Sigmoid colon (tissue), 7 donors: ENCODE measurements around the gene ZW10. TPM values are rescaled to one million over a fixed set of nuclear protein-coding genes. Genes with fewer than 3 reads are reported as not detected.

Experiments used
- DNase-seq: peaks from one replicate; pipeline ENCODE4 v3.0.0-alpha.2; 2019
- H3K27ac ChIP-seq, 4 donors: fragments of 200-600 bp; sonication (generic); one replicate each; pipeline ENCODE4 v1.5.1; 2016 to 2019; ENCODE audit warnings: mild to moderate bottlenecking in 1 of 4
- H3K27me3 ChIP-seq, 3 donors: fragments of 200-600 bp; sonication (generic); one replicate each; pipeline ENCODE4 v1.5.1; 2019; ENCODE audit warnings: mild to moderate bottlenecking in 1 of 3
- H3K36me3 ChIP-seq, 4 donors: fragments of 200-600 bp; sonication (generic); one replicate each; pipeline ENCODE4 v1.5.1; 2016 to 2019
- H3K4me1 ChIP-seq, 4 donors: fragments of 200-600 bp; sonication (generic); one replicate each; pipeline ENCODE4 v1.5.1; 2017 to 2019
- H3K4me3 ChIP-seq, 4 donors: fragments of 200-600 bp; sonication (generic); one replicate each; pipeline ENCODE4 v1.5.1; 2017 to 2019; ENCODE audit warnings: mild to moderate bottlenecking in 2 of 4, moderate library complexity in 1 of 4
- H3K9me3 ChIP-seq, 4 donors: fragments of 200-600 bp in 3 of 4; sonication (generic) in 3 of 4; one replicate each; pipeline versions ENCODE4 v1.5.1 to v1.6.1; 2013 to 2019
- EP300 ChIP-seq, 4 donors: sonication (generic); formaldehyde crosslinking; IDR thresholded peaks; one replicate each; pipeline ENCODE4 v1.6.1; 2017; ENCODE audit warnings: antibody characterized with exemption in 4 of 4
- POLR2A ChIP-seq, 2 donors: fragments of 450-650 bp; IDR thresholded peaks; one replicate each; pipeline ENCODE4 v1.6.1; 2016; ENCODE audit warnings: antibody characterized with exemption in 2 of 2, mild to moderate bottlenecking in 2 of 2, moderate library complexity in 2 of 2
- POLR2AphosphoS5 ChIP-seq, 4 donors: sonication (generic); formaldehyde crosslinking; IDR thresholded peaks; one replicate each; pipeline ENCODE4 v1.6.1; 2017; ENCODE audit warnings: antibody characterized with exemption in 4 of 4
- WGBS, 2 donors: extraction: QIAGEN DNeasy Blood & Tissue Kit; methylation state at CpG; one replicate each; pipeline ENCODE4 v1.1.7; 2013; 5-methylcytosine and 5-hydroxymethylcytosine counted together
- intact Hi-C: fragments of 100-400 bp; cut with DNase I; formaldehyde crosslinking; loops from one replicate; pipeline ENCODE4 v1.15.1; 2023
- polyA plus RNA-seq, 3 donors: library from polyadenylated mRNA; stranded (reverse); fragments of 200-250 nt; gene quantifications; one replicate each; pipeline ENCODE4 v1.2.3, GENCODE V29; 2013
- total RNA-seq, 4 donors: library from RNA; depleted of rRNA; stranded (reverse); fragments of >200 nt; gene quantifications; one replicate each; pipeline ENCODE4 v1.1.0, GENCODE V29; 2016
- TF ChIP-seq, protein P1 (sequence below), 4 experiments: fragments of 450-650 bp in 3 of 4; fragments of 200-600 bp in 1 of 4; IDR thresholded peaks; one replicate each; pipeline ENCODE4 v1.5.1; 2016 to 2019; ENCODE audit warnings: antibody characterized with exemption in 4 of 4, mild to moderate bottlenecking in 3 of 4, moderate library complexity in 2 of 4
- donor health status: healthy with polysubstance abuse.
- donor health status: Bipolar disorder and iron deficiency.
- donor health status: healthy.

Gene ZW10
- total and polyA plus RNA-seq, 7 donors: 6.5 to 14.4 (median 9.8) TPM

DNA sequence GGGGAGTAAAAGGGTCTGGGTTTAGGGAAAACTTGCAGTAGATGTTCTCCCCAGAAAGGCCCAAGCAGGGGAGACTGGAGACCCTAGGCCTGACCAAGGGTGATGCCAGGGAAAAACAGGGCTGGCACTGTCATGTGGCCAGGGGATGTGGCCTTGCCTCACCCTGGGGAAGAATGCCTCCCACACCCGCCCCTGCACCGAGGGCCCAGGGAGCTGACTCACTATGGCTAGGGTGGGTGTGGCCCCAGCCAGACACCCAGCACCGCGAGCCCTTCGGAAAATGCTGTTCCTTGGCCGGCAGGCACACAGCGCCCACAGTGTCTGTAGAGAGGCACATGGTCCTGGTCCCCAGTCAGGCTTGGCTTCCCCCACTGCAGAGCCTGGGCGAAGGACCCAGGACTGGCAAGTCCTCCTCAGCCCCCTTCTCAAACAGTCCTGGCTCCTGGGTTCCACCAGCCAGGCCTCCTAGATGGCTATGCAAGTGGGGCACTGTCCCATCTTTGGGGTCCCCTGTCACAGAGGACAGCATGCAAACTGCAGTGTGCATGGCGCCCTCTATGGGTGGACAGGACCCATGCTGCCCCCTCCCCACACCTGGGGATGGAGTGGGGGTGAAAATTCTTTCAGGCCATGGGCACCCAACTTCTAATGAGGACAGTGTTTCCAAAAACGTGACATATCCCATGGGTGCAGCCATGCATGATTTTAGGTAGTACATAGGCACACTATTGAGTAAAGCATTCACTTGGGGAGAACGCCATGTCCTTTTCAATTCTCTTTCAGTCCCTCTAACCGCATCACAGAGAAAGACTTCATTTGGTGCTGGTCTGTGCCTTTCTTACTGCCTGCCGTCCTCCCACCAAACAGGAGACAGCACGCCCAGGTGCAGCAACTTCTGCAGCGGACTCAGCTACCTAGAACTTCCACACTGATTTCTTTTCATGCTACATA lies 82.6 kb downstream of the ZW10 start:
- 55 to 80% methylated on average over 15 of the region's 15 CpGs for WGBS, 2 donors
- no peak for DNase-seq
- Histone ChIP-seq H3K9me3 (no peaks in the 10 kb centered on the region), H3K4me1 (peaks cover 0 to 8% (median 3%) of the 10 kb centered on the region in 4 donors), H3K27ac (no peak overlapping the region), H3K4me3 (no peak overlapping the region), H3K27me3 (no peaks in the 10 kb centered on the region), H3K36me3 (no peaks in the 10 kb centered on the region)
- TF ChIP-seq, protein P1, sequence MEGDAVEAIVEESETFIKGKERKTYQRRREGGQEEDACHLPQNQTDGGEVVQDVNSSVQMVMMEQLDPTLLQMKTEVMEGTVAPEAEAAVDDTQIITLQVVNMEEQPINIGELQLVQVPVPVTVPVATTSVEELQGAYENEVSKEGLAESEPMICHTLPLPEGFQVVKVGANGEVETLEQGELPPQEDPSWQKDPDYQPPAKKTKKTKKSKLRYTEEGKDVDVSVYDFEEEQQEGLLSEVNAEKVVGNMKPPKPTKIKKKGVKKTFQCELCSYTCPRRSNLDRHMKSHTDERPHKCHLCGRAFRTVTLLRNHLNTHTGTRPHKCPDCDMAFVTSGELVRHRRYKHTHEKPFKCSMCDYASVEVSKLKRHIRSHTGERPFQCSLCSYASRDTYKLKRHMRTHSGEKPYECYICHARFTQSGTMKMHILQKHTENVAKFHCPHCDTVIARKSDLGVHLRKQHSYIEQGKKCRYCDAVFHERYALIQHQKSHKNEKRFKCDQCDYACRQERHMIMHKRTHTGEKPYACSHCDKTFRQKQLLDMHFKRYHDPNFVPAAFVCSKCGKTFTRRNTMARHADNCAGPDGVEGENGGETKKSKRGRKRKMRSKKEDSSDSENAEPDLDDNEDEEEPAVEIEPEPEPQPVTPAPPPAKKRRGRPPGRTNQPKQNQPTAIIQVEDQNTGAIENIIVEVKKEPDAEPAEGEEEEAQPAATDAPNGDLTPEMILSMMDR (IDR thresholded peaks at IDR 0.05): no peak
- TF ChIP-seq POLR2A (IDR thresholded peaks at IDR 0.05) (no peak), POLR2AphosphoS5 (IDR thresholded peaks at IDR 0.05) (no peak), EP300 (IDR thresholded peaks at IDR 0.05) (no peak)
- intact Hi-C loops: no loop called here

DNA sequence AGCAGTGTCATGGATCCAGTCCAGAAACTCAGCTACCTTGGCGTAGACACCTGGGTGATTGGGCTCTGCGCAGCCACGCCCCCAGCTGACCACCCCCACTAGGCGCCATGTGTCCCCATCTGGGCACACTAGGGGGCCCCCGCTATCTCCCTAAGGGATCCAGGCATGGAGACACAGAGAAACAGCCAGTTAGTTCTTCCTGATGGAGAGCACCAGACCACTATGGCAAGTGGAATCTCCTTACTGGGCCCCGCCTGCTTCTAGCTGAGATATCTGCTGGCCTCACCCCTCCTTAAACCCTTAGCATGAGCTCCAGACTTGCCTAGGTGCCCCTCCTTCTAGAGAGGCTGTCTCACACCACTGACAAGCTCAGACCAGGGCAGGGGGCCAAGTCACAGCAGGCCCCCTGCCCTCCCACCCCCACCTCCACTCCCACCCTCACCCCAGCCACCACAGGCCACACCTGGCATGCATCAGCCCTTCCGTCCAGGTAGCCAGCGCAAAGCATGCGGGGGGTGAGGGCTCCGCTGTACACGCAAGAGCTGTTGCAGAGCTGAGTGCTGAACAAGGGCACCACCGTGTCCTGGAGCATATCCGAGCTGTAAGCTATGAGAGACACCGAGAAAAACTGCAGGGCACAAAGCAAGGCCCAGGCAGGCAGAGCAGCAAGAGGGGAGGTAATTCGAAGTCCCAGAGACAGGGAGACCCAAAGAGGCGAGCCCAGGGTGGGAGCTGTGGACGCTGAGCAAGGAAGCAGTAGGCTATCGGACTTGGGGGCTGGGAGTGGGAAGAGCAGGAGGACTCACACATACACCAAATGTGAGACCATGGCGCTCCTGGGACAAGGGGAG lies 83.5 kb downstream of the ZW10 start:
- no peak for DNase-seq
- no peak overlapping the region for H3K4me3 ChIP-seq
- H3K27ac ChIP-seq: no peak overlapping the region
- H3K27me3 ChIP-seq: no peaks in the 10 kb centered on the region
- H3K9me3 ChIP-seq: no peaks in the 10 kb centered on the region
- H3K4me1 ChIP-seq: peaks cover 0 to 8% (median 3%) of the 10 kb centered on the region in 4 donors
- TF ChIP-seq EP300 (IDR thresholded peaks at IDR 0.05) (no peak), POLR2AphosphoS5 (IDR thresholded peaks at IDR 0.05) (no peak), POLR2A (IDR thresholded peaks at IDR 0.05) (no peak)
- TF ChIP-seq, protein P1 (IDR thresholded peaks at IDR 0.05): no peak
- intact Hi-C loops: no loop called here
- 91 to 93% methylated on average over 19 of the region's 19 CpGs for WGBS, 2 donors
- no peaks in the 10 kb centered on the region for H3K36me3 ChIP-seq

DNA sequence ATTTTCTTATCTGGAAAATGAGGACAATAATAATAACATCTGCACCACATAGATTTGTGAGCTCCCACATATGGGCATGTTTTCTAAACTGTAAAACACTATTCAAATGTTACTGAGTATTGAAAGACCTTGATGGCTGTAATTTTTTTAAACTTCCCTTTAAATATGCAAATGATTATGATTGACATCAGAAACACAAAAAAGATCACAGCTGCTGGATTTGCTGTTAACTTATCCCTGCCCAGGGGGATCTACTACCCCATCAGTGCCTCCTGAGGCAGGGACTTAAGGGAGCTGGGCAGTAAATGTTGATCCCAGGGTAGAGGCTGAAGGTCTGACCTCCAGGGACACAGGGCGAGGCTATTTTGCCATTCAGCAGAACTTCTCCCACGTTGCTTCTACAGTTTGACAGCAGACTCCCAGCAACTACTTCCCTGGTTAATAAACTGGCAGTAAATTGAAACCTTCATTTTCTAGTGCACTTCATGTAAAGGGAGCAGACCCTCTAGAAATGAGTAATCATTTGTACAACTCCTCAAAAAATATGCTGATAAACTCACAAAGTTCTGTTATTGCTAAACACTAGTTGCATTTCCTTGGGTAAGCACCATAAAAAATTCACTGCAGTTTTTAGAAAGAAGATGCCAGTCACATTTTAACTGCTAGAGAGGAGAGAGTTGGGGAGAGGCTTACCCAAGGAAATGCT lies 87.7 kb downstream of the ZW10 start:
- Histone ChIP-seq H3K4me3 (no peak overlapping the region), H3K9me3 (no peaks in the 10 kb centered on the region), H3K27me3 (no peaks in the 10 kb centered on the region), H3K36me3 (no peaks in the 10 kb centered on the region), H3K4me1 (peaks cover 0 to 27% (median 15%) of the 10 kb centered on the region in 4 donors), H3K27ac (no peak overlapping the region)
- intact Hi-C loops: no loop called here
- TF ChIP-seq, protein P1 (IDR thresholded peaks at IDR 0.05): no peak
- TF ChIP-seq POLR2AphosphoS5 (IDR thresholded peaks at IDR 0.05) (no peak), POLR2A (IDR thresholded peaks at IDR 0.05) (no peak), EP300 (IDR thresholded peaks at IDR 0.05) (no peak)
- 36 to 50% methylated on average over 2 of the region's 2 CpGs for WGBS, 2 donors
- DNase-seq: no peak

DNA sequence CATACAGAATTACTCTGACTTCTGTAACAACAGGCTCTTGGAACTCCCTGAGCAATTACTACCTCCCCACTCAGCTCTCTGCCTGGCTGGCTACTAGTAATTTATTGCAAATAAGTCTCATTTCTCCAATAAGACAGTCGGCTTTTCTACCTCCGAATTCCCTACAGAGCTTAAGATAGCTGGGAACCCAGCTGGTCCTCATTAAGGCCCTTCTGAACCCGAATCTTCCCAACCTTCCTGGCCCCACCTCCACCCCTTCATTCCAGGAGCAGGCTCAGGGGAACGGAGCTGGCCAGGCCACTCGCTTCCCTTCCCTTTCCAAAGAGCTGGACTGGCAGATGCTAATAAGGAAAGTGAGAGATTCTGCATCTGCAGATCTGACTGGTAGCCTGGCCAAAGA lies 89.0 kb downstream of the ZW10 start:
- DNase-seq: no peak
- Histone ChIP-seq H3K36me3 (no peaks in the 10 kb centered on the region), H3K9me3 (no peaks in the 10 kb centered on the region), H3K27me3 (no peaks in the 10 kb centered on the region), H3K27ac (no peak overlapping the region), H3K4me1 (peaks cover 0 to 22% (median 13%) of the 10 kb centered on the region in 4 donors), H3K4me3 (no peak overlapping the region)
- intact Hi-C loops: no loop called here
- WGBS, 2 donors: 65 to 71% methylated on average over 5 of the region's 5 CpGs
- TF ChIP-seq POLR2A (IDR thresholded peaks at IDR 0.05) (no peak), POLR2AphosphoS5 (IDR thresholded peaks at IDR 0.05) (no peak), EP300 (IDR thresholded peaks at IDR 0.05) (no peak)
- TF ChIP-seq, protein P1 (IDR thresholded peaks at IDR 0.05): no peak
